ENCODE measurements around the gene ARIH2.

DNA sequence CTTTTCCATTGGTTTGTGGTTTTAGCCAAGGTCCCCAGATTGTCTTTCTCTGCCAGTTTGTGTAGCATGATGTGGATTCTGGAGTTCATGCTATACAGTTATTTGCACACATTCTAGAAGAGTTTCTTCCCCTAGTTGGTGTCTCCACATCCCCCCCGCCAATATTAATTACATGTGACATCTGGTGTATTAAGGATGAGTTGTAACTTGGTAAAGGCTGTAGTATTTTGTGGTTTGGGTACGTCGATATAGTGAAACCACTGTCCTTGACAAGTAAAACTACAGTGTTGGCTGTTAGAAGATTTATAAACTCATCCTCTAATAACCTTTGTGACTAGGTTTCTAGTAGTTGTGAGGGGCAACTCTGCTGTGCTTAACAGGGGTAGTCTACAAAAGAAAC lies 47.7 kb downstream of the ARIH2 start:
- TF ChIP-seq YY1 (IDR thresholded peaks at IDR 0.05; ENCODE audit: low read depth, low read length) (no peak), TAF1 (IDR thresholded peaks at IDR 0.05; ENCODE audit: low read depth, low read length) (no peak), TCF12 (IDR thresholded peaks at IDR 0.05; ENCODE audit: low read depth, low read length) (no peak), CBX5 (IDR thresholded peaks at IDR 0.05; ENCODE audit: low read depth, low read length) (no peak)

Measured in H1 (cell line).